HCT116 (cell line): ENCODE data around the gene CCDC91. TPM values are rescaled to one million over a fixed set of nuclear protein-coding genes. Genes with fewer than 3 reads are reported as not detected.
"Not testable (repeated sequence)": the region's sequence is repeated elsewhere in the genome, so short reads cannot be mapped to it uniquely, and the experiment has no call there.

Source experiments
- ATAC-seq: fragments of 200-7000 bp; cut with Tn5 transposase; 2 replicates; pipeline ENCODE4 v1.9.1; 2020; ENCODE audit warnings: mild to moderate bottlenecking, moderate library complexity
- BruUV-seq: library from RNA; stranded (reverse); fragments of 400-500 nt; replicated peaks from 2 replicates; lab custom pipeline; 2021; lab: Mats Ljungman, UMichigan
- CTCF ChIA-PET: fragments of 300-600 bp; sonication (Branson Sonifier 250); formaldehyde crosslinking; loops from one replicate; lab custom pipeline; 2021; ENCODE audit warnings: antibody characterized with exemption; lab: Charles Lee
- POLR2A ChIA-PET: fragments of 300-600, 350-600 bp; sonication (Branson Sonifier 250); formaldehyde crosslinking; loops from one replicate; lab custom pipeline; 2021; ENCODE audit warnings: antibody characterized with exemption; lab: Charles Lee
- RAD21 ChIA-PET, 2 experiments: fragments of 300-600 bp; sonication (Branson Sonifier 250); formaldehyde crosslinking; loops; one replicate each; lab custom pipeline; 2023; ENCODE audit warnings: low total read pairs in 2 of 2; ENCODE audit not compliant: uncharacterized antibody in 2 of 2, unreplicated experiment in 2 of 2, low non-redundant PET in 1 of 2; lab: Charles Lee
- DNase-seq: peaks from one replicate; pipeline ENCODE4 v3.0.0-alpha.2; 2010; ENCODE audit warnings: low read depth, low spot score
- H2AFZ ChIP-seq: fragments of 200-600 bp; shearing (Covaris generic), sonication (generic); 2 replicates; pipeline ENCODE4 v1.6.1; 2017; ENCODE audit warnings: low read depth, mixed run types, mixed read lengths, antibody characterized with exemption, low read length; ENCODE audit not compliant: poor library complexity, severe bottlenecking
- H3K27ac ChIP-seq: 2 replicates; pipeline ENCODE4 v1.5.1; 2012; ENCODE audit warnings: low read depth, low read length
- H3K27me3 ChIP-seq: fragments of 200-600 bp; sonication (generic); 2 replicates; pipeline ENCODE4 v1.6.1; 2016; ENCODE audit warnings: mixed run types, low read length, mixed read lengths; ENCODE audit not compliant: insufficient read depth
- H3K36me3 ChIP-seq, 2 experiments: fragments of 200-500 bp in 1 of 2; fragments of 200-600 bp in 1 of 2; sonication (Bioruptor generic) in 1 of 2; sonication (generic) in 1 of 2; 2 replicates each; pipeline versions ENCODE4 v1.5.1 to v1.6.1; 2014 to 2016; ENCODE audit warnings: low read length in 2 of 2, inconsistent platforms in 1 of 2, mixed read lengths in 1 of 2, mixed run types in 1 of 2; ENCODE audit not compliant: insufficient read depth in 2 of 2, control insufficient read depth in 1 of 2
- H3K4me1 ChIP-seq, 2 experiments: fragments of 200-600 bp in 1 of 2; sonication (generic) in 1 of 2; 2 replicates each; pipeline versions ENCODE4 v1.5.1 to v1.6.1; 2012 to 2017; ENCODE audit warnings: low read length in 2 of 2, inconsistent platforms in 1 of 2, mild to moderate bottlenecking in 1 of 2, mixed read lengths in 1 of 2, mixed run types in 1 of 2, moderate library complexity in 1 of 2; ENCODE audit not compliant: insufficient read depth in 2 of 2, control insufficient read depth in 1 of 2
- H3K4me2 ChIP-seq: fragments of 200-600 bp; sonication (generic); 2 replicates; pipeline ENCODE4 v1.6.1; 2017; ENCODE audit warnings: mixed run types, low read length, mixed read lengths
- H3K4me3 ChIP-seq, 2 experiments: fragments of 200-600 bp in 1 of 2; sonication (generic) in 1 of 2; replicated peaks in 1 of 2; 2 replicates each; pipeline ENCODE4 v1.5.1; 2011 to 2016; ENCODE audit warnings: low read length in 2 of 2, control low read depth in 1 of 2, low read depth in 1 of 2, mild to moderate bottlenecking in 1 of 2, mixed read lengths in 1 of 2, mixed run types in 1 of 2
- H3K79me2 ChIP-seq: fragments of 200-600 bp; sonication (generic); 2 replicates; pipeline ENCODE4 v1.6.1; 2017; ENCODE audit warnings: mild to moderate bottlenecking, mixed run types, low read length, moderate library complexity, mixed read lengths; ENCODE audit not compliant: insufficient read depth
- H3K9ac ChIP-seq: fragments of 200-600 bp; sonication (generic); 2 replicates; pipeline ENCODE4 v1.6.1; 2016; ENCODE audit warnings: low read length, mixed read lengths
- H3K9me2 ChIP-seq: fragments of 200-600 bp; sonication (generic), shearing (Covaris generic); 2 replicates; pipeline ENCODE4 v1.6.1; 2017; ENCODE audit warnings: mixed run types, mild to moderate bottlenecking, moderate library complexity; ENCODE audit not compliant: insufficient read depth
- H3K9me3 ChIP-seq, 2 experiments: fragments of 200-500 bp in 1 of 2; fragments of 200-600 bp in 1 of 2; sonication (Bioruptor generic) in 1 of 2; sonication (generic) in 1 of 2; 2 replicates each; pipeline ENCODE4 v1.6.1; 2014 to 2017; ENCODE audit warnings: low read length in 2 of 2, mixed read lengths in 2 of 2, inconsistent platforms in 1 of 2, low read depth in 1 of 2, mild to moderate bottlenecking in 1 of 2, mixed run types in 1 of 2, moderate library complexity in 1 of 2; ENCODE audit not compliant: control insufficient read depth in 1 of 2, insufficient read depth in 1 of 2
- H4K20me1 ChIP-seq: fragments of 200-600 bp; sonication (generic), shearing (Covaris generic); 2 replicates; pipeline ENCODE4 v1.6.1; 2017; ENCODE audit warnings: mixed run types, mild to moderate bottlenecking, moderate library complexity; ENCODE audit not compliant: insufficient read depth
- intact Hi-C: fragments of 100-400 bp; cut with micrococcal nuclease; formaldehyde crosslinking; loops from 2 replicates; pipeline ENCODE4 v1.10.0; 2022
- total RNA-seq: library from RNA; stranded (reverse); gene quantifications from one replicate; pipeline ENCODE4 v1.2.1, GENCODE V29; 2021; ENCODE audit not compliant: unreplicated experiment

Gene CCDC91
- total RNA-seq, 1 experiment from 2014 or later: 18.1 TPM

GRCh38 chr12:28471762-28472161 is 281.5 kb downstream of the CCDC91 start:
- H3K27ac ChIP-seq, H2AFZ ChIP-seq, H3K4me2 ChIP-seq, H4K20me1 ChIP-seq, H3K4me1 ChIP-seq, H3K4me3 ChIP-seq, H3K9me3 ChIP-seq, H3K9ac ChIP-seq, H3K9me2 ChIP-seq, DNase-seq, H3K79me2 ChIP-seq, POLR2A ChIA-PET, CTCF ChIA-PET, H3K36me3 ChIP-seq, intact Hi-C loops, RAD21 ChIA-PET, H3K27me3 ChIP-seq, BruUV-seq, ATAC-seq: not testable (repeated sequence)

GRCh38 chr12:28476206-28476605 is 285.9 kb downstream of the CCDC91 start:
- H3K9ac ChIP-seq, H2AFZ ChIP-seq, H3K9me2 ChIP-seq, POLR2A ChIA-PET, H3K4me2 ChIP-seq, H3K4me1 ChIP-seq, BruUV-seq, H3K27me3 ChIP-seq, ATAC-seq, CTCF ChIA-PET, RAD21 ChIA-PET, H4K20me1 ChIP-seq, H3K9me3 ChIP-seq, H3K36me3 ChIP-seq, intact Hi-C loops, H3K4me3 ChIP-seq, H3K79me2 ChIP-seq, H3K27ac ChIP-seq, DNase-seq: not testable (repeated sequence)

GRCh38 chr12:28479097-28479496 is 288.8 kb downstream of the CCDC91 start:
- CTCF ChIA-PET, H3K79me2 ChIP-seq, H3K9ac ChIP-seq, H3K4me3 ChIP-seq, BruUV-seq, POLR2A ChIA-PET, H3K27me3 ChIP-seq, H3K9me2 ChIP-seq, H3K9me3 ChIP-seq, DNase-seq, H3K27ac ChIP-seq, H3K36me3 ChIP-seq, H3K4me1 ChIP-seq, H4K20me1 ChIP-seq, RAD21 ChIA-PET, H2AFZ ChIP-seq, H3K4me2 ChIP-seq, ATAC-seq, intact Hi-C loops: not testable (repeated sequence)
